Measurements from ENCODE around the gene ANKRD13C. TPM values are rescaled to one million over a fixed set of nuclear protein-coding genes. Genes with fewer than 3 reads are reported as not detected.

ANKRD13C gene
- total RNA-seq, 2 donors from 2014 or later, result 8.1 to 11.4 TPM

DNA sequence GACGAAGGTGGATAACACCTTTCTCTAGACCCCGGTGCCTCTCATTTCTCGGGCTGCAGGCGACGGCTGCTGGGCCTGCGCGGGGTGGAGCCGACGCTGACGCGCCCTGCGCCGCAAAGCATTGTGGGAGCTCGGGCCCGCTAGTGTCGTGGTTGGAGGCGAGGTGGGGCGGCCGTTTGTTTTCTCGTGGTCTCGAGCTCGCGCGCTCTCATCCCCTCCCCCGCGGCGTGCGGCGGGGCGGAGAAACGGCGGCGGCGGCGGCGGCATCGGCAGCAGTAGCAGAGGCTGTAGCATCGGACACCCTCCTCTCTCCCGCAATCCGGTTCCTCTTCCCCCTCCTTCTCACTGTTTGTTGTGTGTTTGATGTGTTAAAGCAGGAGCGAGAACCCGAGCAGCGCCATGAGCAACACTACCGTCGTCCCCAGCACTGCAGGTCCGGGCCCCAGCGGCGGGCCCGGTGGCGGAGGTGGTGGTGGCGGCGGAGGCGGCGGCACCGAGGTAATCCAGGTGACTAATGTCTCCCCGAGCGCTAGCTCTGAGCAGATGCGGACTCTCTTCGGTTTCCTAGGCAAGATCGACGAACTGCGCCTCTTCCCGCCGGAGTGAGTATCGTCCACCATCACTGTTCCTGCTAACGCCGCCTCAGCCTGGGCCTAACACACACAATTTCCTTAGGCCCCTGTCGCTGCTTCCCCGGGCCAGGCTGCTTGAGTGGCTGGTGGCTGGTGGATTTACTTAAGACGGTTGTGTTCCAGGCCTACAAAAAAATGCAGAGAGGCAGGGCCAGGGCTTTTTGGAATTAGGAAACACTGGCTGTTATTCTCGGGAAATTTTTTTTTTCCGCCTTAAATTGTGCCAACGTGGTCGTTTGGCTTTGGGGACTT is 133.0 kb downstream of the ANKRD13C start, which contains the start of gene SRSF11:
Gene SRSF11 (plus strand): TSS at position 143 of the 884 bp plus-strand sequence. CDS start 257 bp downstream, at position 400.
- Histone ChIP-seq H3K27me3 (no peaks in the 10 kb centered on the region), H3K4me1 (peaks cover 0 to 53% of the 10 kb centered on the region in 2 donors)

DNA sequence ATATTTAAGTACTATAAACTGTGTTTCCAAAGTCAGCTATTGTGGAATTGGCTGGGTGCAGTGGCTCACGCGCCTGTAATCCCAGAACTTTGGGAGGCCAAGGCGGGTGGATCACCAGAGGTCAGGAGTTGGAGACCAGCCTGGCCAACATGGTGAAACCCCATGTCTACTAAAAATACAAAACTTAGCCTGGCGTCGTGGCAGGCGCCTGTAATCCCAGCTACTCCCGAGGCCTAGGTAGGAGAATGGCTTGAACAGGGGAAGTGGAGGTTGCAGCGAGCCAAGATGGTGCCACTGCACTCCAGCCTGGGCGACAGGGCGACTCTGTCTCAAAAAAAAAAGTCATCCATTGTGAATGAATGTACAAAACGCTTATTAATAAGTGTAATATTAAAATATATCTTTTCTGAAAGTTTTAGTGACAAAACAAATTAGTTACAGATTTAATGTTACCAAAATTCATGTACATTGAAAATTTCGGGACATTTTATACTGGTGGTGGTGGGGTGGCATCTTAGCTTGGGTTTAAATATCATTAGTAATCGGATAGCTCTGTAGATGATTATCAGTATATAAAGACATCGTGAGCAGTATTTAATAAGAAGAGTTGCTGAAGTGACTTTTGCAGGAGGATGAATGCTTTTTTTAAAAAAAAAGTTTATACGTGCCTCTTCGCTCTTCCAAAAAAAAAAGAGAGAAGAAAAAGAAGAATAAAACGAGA is 133.8 kb downstream of the ANKRD13C start:
- Histone ChIP-seq H3K27ac (peak overlapping the region; percentile 93 to 96), H3K4me3 (peak overlapping the region; percentile 70 to 75), H3K36me3 (peaks cover 23% of the 10 kb centered on the region), H3K27me3 (no peaks in the 10 kb centered on the region), H3K4me1 (peaks cover 0 to 45% of the 10 kb centered on the region in 2 donors), H3K9me3 (no peaks in the 10 kb centered on the region)
- no peak for DNase-seq (ENCODE audit: low spot score)
- TF ChIP-seq, protein P1, sequence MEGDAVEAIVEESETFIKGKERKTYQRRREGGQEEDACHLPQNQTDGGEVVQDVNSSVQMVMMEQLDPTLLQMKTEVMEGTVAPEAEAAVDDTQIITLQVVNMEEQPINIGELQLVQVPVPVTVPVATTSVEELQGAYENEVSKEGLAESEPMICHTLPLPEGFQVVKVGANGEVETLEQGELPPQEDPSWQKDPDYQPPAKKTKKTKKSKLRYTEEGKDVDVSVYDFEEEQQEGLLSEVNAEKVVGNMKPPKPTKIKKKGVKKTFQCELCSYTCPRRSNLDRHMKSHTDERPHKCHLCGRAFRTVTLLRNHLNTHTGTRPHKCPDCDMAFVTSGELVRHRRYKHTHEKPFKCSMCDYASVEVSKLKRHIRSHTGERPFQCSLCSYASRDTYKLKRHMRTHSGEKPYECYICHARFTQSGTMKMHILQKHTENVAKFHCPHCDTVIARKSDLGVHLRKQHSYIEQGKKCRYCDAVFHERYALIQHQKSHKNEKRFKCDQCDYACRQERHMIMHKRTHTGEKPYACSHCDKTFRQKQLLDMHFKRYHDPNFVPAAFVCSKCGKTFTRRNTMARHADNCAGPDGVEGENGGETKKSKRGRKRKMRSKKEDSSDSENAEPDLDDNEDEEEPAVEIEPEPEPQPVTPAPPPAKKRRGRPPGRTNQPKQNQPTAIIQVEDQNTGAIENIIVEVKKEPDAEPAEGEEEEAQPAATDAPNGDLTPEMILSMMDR (IDR thresholded peaks at IDR 0.05), result no peak

More for the DNA sequence above, 133.0 kb downstream of the ANKRD13C start, which contains the start of gene SRSF11:
- no peaks in the 10 kb centered on the region for H3K9me3 ChIP-seq
- TF ChIP-seq, protein P1 (IDR thresholded peaks at IDR 0.05), result peak in 1 of 2 donors; percentile 44
- peak; percentile 93 for DNase-seq (ENCODE audit: low spot score)
- peak within 1 kb of the TSS; percentile 70 to 75 for H3K4me3 ChIP-seq
- peaks cover 15% of the 10 kb centered on the region for H3K36me3 ChIP-seq
- peak within 1 kb of the TSS; percentile 93 to 96 for H3K27ac ChIP-seq

DNA sequence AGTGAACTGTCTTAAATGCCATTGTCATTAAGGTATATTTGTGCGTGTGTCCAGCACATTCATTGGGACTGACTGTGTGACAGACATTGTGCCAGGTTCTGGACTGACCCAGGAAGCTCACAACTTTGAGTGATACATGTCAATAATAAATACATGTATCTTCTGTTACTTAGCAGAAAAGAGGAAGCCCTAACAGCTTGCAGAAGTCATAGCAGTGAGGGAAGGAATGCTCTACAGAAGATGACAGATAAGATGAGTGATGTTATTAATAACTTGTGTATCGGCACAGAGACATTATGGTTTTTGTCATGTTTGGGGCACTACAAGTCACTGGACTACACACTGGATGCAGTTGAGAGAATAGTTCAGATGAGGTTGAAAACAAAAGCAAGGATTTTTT is 134.5 kb downstream of the ANKRD13C start:
- no peak overlapping the region for H3K4me3 ChIP-seq
- DNase-seq (ENCODE audit: low spot score), result no peak
- H3K9me3 ChIP-seq, result no peaks in the 10 kb centered on the region
- H3K36me3 ChIP-seq, result peaks cover 20% of the 10 kb centered on the region
- TF ChIP-seq, protein P1 (IDR thresholded peaks at IDR 0.05), result no peak
- H3K27ac ChIP-seq, result no peak overlapping the region
- peaks cover 0 to 43% of the 10 kb centered on the region in 2 donors for H3K4me1 ChIP-seq
- no peaks in the 10 kb centered on the region for H3K27me3 ChIP-seq

DNA sequence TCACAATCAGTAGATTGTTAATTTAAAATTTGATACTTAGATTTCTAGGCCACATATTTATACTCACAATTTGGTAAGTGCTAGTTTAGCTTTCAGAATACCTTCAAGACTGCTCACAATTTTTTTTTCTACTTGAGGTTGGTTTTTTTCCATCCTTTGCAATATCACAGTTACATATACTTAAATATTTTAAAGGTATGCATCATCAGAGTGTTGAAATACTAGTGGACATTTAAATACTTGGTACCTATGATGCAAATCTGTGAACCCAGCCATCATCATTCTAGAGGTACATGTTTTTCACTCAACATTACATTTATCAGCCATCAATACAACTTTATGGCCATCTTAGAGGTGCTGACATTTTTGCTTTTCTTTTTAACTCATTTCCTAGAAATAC is 143.0 kb downstream of the ANKRD13C start:
- Histone ChIP-seq H3K4me1 (peaks cover 0 to 24% of the 10 kb centered on the region in 2 donors), H3K9me3 (no peaks in the 10 kb centered on the region), H3K4me3 (no peak overlapping the region), H3K27ac (no peak overlapping the region), H3K27me3 (no peaks in the 10 kb centered on the region), H3K36me3 (peaks cover 11% of the 10 kb centered on the region)
- DNase-seq (ENCODE audit: low spot score), result no peak
- TF ChIP-seq, protein P1 (IDR thresholded peaks at IDR 0.05), result no peak

DNA sequence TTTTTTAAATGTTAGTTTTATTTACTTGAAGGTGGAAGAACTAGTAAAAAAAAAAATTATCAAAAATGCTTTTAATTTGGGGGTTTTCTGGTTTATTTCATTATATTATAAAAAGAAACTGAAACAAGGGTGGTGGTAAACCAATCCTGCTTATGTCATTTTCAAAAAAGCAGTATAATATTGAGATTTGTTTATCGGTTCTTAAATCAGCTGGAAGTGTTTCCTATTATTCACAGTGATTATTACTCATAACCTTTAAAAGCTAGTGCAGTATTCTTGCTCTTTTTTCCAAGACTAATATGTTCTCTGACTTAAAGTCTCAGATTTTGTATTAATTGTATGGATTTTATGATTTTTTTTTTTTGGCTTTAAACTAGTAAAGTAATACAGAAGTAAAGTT is 143.7 kb downstream of the ANKRD13C start:
- peaks cover 4% of the 10 kb centered on the region for H3K36me3 ChIP-seq
- peaks cover 0 to 28% of the 10 kb centered on the region in 2 donors for H3K4me1 ChIP-seq
- DNase-seq (ENCODE audit: low spot score), result no peak
- H3K27me3 ChIP-seq, result no peaks in the 10 kb centered on the region
- H3K27ac ChIP-seq, result no peak overlapping the region
- no peak overlapping the region for H3K4me3 ChIP-seq
- TF ChIP-seq, protein P1 (IDR thresholded peaks at IDR 0.05), result no peak
- H3K9me3 ChIP-seq, result no peaks in the 10 kb centered on the region

Other genes starting within 250 kb of the ANKRD13C start
- gene LRRC40, start 149.1 kb downstream of the ANKRD13C start, total RNA-seq, result 10 to 100 TPM in 1 of 2 donors, 1 to 10 TPM in 1; 8.1 to 14.5 TPM
- 10 to 100 TPM; 38.4 to 47.9 TPM for gene SRSF11, start 133.3 kb downstream of the ANKRD13C start, total RNA-seq
- gene CTH, start 56.5 kb upstream of the ANKRD13C start, total RNA-seq, result 1 to 10 TPM; 1.0 to 1.6 TPM